GM18505 (cell line): ENCODE data around the gene NDUFB6.
"Not testable (repeated sequence)": the region's sequence is repeated elsewhere in the genome, so short reads cannot be mapped to it uniquely, and the experiment has no call there.

Source experiments
- ATAC-seq: cut with Tn5 transposase; IDR thresholded peaks from one replicate; pipeline ENCODE4 v1.9.1; 2021; ENCODE audit not compliant: unreplicated experiment
- POLR2A ChIP-seq: IDR thresholded peaks from 4 replicates; pipeline ENCODE4 v1.6.1; 2011; ENCODE audit warnings: borderline replicate concordance; ENCODE audit not compliant: insufficient read depth, insufficient read length; ENCODE audit errors: extremely low read depth

Gene NDUFB6

GRCh38 chr9:32572900-32573523, at the start of gene NDUFB6:
Gene NDUFB6 (minus strand): TSS chr9:32573159. CDS start chr9:32573060, 99 bp downstream.
- peak; percentile 85 for ATAC-seq
- TF ChIP-seq POLR2A = peak; percentile 78

GRCh38 chr9:32618261-32618660, 45.3 kb upstream of the NDUFB6 start:
- no peak for TF ChIP-seq POLR2A
- no peak for ATAC-seq

- no peak for ATAC-seq
- TF ChIP-seq POLR2A = no peak
These were observed 33.9 kb upstream of the NDUFB6 start for GRCh38 chr9:32606811-32607210.

- no peak for TF ChIP-seq POLR2A
- ATAC-seq = no peak
These were observed 31.2 kb upstream of the NDUFB6 start for GRCh38 chr9:32603914-32604852.

- ATAC-seq = not testable (repeated sequence)
These were observed 26.1 kb upstream of the NDUFB6 start for GRCh38 chr9:32599021-32599420.

- no peak for ATAC-seq
- TF ChIP-seq POLR2A = no peak
These were observed 24.0 kb upstream of the NDUFB6 start for GRCh38 chr9:32596936-32597335.

GRCh38 chr9:32596096-32596865, 23.3 kb upstream of the NDUFB6 start:
- ATAC-seq = no peak
- TF ChIP-seq POLR2A = no peak

GRCh38 chr9:32590898-32591297, 17.9 kb upstream of the NDUFB6 start:
- no peak for ATAC-seq
- no peak for TF ChIP-seq POLR2A

- no peak for ATAC-seq
- no peak for TF ChIP-seq POLR2A
These were observed 17.5 kb upstream of the NDUFB6 start for GRCh38 chr9:32590476-32590875.

GRCh38 chr9:32589083-32589723, 16.2 kb upstream of the NDUFB6 start:
- ATAC-seq = no peak
- TF ChIP-seq POLR2A = no peak

GRCh38 chr9:32587901-32588300, 14.9 kb upstream of the NDUFB6 start:
- no peak for TF ChIP-seq POLR2A
- ATAC-seq = no peak

GRCh38 chr9:32584784-32585183, 11.8 kb upstream of the NDUFB6 start:
- ATAC-seq = no peak
- TF ChIP-seq POLR2A = no peak
